GM10266 (cell line): ENCODE results near the gene FHOD3.

Experiments
- DNase-seq: peaks from one replicate; pipeline ENCODE4 v3.0.0; 2012; ENCODE audit errors: extremely low spot score
- TF ChIP-seq, protein P1 (sequence below): IDR thresholded peaks from 2 replicates; pipeline ENCODE4 v1.5.1; 2012; ENCODE audit warnings: mild to moderate bottlenecking, low read depth; ENCODE audit not compliant: control insufficient read depth, insufficient read depth; ENCODE audit errors: missing control alignments

Gene FHOD3

DNA sequence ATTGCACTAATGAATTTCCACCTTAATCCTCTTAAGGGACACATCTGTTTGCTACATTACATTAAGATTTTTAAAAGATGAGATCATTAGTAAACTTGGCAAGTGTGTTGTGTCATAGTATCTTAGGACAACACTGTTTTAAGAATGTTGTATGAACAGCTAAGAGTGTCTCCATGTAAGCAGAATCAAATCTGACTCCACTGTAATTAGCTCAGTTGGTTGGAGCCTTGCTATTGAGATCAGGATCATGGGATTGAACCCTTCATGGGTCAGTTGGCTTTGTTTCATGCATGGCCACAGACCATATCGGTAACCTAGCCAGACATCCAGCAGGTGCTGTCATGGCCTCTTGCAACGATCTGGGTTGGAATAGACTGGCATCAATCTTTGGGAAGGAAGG lies 5.2 kb downstream of the FHOD3 start:
- DNase-seq, result no peak
- TF ChIP-seq, protein P1, sequence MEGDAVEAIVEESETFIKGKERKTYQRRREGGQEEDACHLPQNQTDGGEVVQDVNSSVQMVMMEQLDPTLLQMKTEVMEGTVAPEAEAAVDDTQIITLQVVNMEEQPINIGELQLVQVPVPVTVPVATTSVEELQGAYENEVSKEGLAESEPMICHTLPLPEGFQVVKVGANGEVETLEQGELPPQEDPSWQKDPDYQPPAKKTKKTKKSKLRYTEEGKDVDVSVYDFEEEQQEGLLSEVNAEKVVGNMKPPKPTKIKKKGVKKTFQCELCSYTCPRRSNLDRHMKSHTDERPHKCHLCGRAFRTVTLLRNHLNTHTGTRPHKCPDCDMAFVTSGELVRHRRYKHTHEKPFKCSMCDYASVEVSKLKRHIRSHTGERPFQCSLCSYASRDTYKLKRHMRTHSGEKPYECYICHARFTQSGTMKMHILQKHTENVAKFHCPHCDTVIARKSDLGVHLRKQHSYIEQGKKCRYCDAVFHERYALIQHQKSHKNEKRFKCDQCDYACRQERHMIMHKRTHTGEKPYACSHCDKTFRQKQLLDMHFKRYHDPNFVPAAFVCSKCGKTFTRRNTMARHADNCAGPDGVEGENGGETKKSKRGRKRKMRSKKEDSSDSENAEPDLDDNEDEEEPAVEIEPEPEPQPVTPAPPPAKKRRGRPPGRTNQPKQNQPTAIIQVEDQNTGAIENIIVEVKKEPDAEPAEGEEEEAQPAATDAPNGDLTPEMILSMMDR, result no peak

DNA sequence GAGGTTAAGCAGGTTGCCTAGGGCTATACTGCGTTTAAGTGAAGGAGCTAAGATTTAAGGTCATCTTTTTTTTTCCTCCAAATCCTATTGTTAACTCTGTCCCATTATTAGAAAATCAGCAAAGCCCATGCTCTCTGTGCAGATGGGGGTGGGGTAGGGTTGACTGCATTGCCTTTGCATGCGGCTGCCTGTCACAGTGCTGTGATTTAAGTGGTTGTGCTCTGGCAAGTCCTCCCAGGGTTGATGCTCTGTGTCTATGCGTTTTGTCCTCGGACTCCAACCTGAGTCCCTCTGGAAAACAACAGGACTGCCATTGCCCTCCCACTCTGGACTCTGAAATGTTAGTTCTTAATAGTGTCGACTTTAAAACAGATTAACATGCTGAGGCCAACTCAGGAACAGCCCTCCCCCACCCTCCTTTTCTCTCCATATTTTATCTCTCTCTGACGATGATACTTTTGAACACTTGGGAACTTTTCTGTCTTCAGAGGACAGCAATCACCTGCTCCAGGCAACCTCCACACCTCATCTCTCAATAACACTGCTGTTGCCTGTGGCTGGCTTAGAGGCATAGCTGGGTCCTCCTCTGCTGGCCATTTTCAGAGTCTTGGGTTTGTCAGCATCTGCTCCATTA lies 5.8 kb downstream of the FHOD3 start:
- DNase-seq, result no peak
- TF ChIP-seq, protein P1, result no peak

DNA sequence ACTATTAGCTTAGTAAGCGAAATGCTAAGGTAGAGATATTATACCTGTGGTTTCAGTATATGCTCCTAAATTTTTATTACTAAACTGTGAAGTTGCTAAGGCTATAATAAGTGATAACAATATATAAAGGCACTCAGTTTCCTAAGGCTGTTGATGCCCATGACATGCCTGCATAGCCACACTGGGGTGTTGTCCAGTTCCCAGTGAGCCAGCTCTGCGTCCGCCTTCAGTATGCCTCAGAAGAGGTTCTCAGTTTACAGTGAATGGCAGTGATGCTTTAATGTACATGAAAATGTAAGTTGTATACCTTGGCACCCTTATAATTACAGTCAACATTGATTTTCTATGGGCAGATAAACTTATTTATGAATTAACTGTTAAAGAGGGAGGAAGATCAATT lies 7.2 kb downstream of the FHOD3 start:
- DNase-seq, result no peak
- TF ChIP-seq, protein P1, result no peak

DNA sequence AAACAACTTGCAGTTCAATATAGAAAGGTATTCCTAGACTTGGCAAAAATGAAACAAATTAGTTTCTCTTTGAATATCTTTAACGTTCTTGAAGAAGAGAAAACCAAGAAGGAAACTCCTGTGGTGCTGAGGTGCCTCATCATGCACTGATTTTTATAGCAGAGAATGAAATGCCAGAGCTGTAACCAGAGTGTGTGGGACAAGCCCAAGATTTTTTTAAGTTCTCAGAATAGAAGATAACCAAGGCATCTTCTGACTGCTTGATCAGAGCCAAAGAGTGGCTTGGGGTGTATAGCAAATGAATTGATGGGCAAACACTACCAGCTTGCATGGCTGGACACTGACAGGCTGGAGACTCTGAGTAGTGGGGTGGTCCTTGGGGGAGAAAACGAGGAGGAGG lies 7.9 kb downstream of the FHOD3 start:
- DNase-seq, result no peak
- TF ChIP-seq, protein P1, result no peak

DNA sequence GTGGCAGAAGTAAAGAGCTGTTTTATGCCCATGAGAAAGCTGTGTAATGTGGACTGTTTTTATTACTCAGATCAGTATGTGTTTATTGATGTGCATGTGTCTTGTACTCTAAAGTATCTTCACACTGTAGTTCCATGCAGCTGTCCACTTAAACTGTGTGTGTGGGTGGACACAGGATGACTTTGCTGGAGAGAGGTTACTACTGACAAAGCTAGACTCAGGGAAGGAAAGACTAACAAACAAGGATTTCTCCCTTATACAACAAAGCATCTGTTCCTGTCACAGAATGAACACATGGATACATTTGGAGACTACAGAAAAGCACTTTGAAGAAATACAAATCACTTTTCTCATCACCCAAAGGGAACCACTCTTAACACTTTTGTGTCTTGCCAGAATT lies 10.0 kb downstream of the FHOD3 start:
- TF ChIP-seq, protein P1, result no peak
- no peak for DNase-seq

DNA sequence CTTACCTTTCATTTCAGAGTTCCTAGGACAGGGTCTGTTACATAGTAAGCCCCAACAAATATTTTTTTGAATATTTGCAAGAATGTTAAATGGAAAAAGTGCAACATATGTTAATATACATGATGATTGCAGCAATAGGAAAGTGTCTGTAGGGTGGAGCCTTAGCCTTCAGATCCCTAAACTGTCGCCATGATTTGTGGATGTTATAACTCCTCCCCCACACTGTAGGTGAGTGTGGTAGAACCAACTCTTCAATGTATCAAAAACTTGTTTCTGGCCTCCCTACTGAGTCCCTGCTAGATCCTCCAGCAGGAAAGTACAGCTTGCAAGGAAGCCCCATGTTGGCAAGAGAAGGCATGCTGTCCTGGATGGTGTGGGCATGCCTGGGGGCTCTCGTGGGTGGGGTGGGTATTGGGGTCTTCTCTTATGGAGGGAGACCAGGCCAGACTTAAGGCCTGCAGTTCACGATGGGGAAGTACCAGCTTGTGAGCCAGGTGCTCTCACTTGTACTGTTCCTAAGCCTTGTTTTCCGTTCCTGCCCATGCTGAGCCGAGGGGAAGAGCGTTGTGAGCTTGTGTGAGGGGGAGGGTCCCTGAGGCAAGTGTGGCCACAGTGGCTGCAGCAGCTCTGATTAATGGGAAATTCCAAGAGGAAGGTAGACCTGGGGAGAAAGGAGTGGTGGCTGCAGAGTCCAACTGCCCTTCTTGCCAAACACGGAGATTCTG lies 11.4 kb downstream of the FHOD3 start:
- TF ChIP-seq, protein P1, result no peak
- DNase-seq, result no peak
